Muscle layer of duodenum (tissue), 2 donors: ENCODE results near the gene MTA3.

Source experiments
- H3K27ac ChIP-seq: one replicate; pipeline ENCODE4 v1.7.0; 2013; ENCODE audit warnings: mild to moderate bottlenecking, low read length
- H3K27me3 ChIP-seq: one replicate; pipeline ENCODE4 v1.7.0; 2013; ENCODE audit warnings: low read depth, mild to moderate bottlenecking, control low read depth, low read length
- H3K36me3 ChIP-seq, 2 donors: one replicate each; pipeline ENCODE4 v1.7.0; 2013; ENCODE audit warnings: low read length in 2 of 2, control low read depth in 1 of 2, mild to moderate bottlenecking in 1 of 2; ENCODE audit not compliant: insufficient read depth in 2 of 2, control insufficient read depth in 1 of 2
- H3K4me1 ChIP-seq, 2 donors: one replicate each; pipeline ENCODE4 v1.7.0; 2013; ENCODE audit warnings: low read length in 2 of 2, mild to moderate bottlenecking in 2 of 2, control low read depth in 1 of 2, moderate library complexity in 1 of 2; ENCODE audit not compliant: insufficient read depth in 2 of 2, control insufficient read depth in 1 of 2
- H3K4me3 ChIP-seq, 2 donors: one replicate each; pipeline ENCODE4 v1.7.0; 2013; ENCODE audit warnings: low read length in 2 of 2, low read depth in 1 of 2, mild to moderate bottlenecking in 1 of 2
- H3K9me3 ChIP-seq, 2 donors: one replicate each; pipeline ENCODE4 v1.7.0; 2013; ENCODE audit warnings: low read length in 2 of 2, control low read depth in 1 of 2, mild to moderate bottlenecking in 1 of 2; ENCODE audit not compliant: control insufficient read depth in 1 of 2
- donor health status: healthy.

Gene MTA3

GRCh38 chr2:42673989-42674579 is 105.7 kb downstream of the MTA3 start:
- no peaks in the 10 kb centered on the region for H3K9me3 ChIP-seq
- no peaks in the 10 kb centered on the region for H3K36me3 ChIP-seq
- peaks cover 0 to 4% of the 10 kb centered on the region in 2 donors for H3K4me1 ChIP-seq
- H3K4me3 ChIP-seq, result no peak overlapping the region
- H3K27me3 ChIP-seq, result no peaks in the 10 kb centered on the region
- H3K27ac ChIP-seq, result no peak overlapping the region

DNA sequence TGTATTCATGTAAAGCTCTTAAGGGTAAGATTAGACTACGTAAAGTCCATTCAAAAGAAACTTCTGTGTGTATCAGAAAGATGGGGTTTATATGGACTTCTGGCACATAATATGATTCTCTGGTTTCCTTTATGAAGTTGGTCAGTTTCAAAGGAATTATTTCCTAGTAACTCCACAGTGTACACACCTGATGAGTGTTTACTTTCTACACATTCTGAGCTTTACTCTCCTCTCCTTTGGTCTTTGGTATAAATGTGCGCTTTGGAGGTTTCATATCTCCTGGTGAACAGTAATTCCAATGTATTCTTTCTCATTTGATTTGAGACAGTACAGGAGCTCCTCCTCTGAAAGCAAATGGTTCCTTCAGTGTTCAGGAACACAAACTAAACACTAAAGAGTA is 107.4 kb downstream of the MTA3 start:
- Histone ChIP-seq H3K27ac (no peak overlapping the region), H3K9me3 (no peaks in the 10 kb centered on the region), H3K4me3 (no peak overlapping the region), H3K27me3 (no peaks in the 10 kb centered on the region), H3K36me3 (no peaks in the 10 kb centered on the region), H3K4me1 (peaks cover 0 to 4% of the 10 kb centered on the region in 2 donors)

DNA sequence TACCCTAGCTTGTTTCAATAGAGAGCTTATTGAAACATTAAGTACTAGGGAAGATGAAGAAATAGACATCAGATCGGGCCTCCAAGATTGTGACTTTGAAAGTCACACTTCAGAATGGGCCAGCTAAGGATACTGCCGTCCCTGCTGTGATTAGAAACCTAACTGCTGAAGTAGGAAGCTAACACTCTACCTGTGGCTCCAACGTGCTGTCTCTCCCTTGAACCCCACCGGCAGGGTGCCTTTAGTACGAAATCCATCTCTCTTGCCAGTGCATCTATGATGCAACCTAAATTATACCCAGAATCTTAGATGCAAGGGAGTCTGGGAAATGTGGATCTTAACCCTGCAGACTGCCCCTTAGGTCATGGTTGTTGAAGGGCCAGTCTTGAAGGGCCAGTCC is 116.9 kb downstream of the MTA3 start:
- Histone ChIP-seq H3K36me3 (peaks cover 0 to 6% of the 10 kb centered on the region in 2 donors), H3K27me3 (no peaks in the 10 kb centered on the region), H3K27ac (no peak overlapping the region), H3K4me1 (no peaks in the 10 kb centered on the region), H3K4me3 (no peak overlapping the region), H3K9me3 (no peaks in the 10 kb centered on the region)

DNA sequence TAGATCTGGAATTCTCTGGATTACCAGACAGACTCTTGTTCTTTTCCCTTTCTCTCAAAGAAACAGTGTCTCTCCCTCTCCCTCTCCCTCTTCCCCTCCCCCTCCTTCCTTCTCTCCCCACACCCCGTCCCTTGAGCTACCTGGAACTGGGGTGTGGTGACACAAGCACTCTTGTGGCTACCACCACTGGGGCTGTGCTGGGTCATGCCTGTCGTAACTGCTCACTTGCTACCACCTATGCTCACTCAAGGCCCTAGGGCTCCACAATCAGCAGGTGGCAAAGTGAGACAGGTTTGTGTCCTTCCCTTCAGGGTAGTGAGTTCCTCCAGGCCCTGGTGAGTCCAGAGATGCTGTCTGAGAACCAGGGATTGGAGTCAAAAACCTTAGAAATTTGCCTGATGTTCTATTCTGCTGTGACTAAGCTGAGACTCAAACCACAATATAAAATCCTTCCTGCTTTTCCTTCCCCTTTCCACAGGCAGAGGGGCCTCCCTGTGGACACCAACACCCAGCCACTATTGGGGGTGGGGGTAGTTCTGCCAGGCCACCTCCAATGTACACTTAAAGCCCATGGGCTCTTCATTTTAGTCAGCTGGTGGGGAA is 124.7 kb downstream of the MTA3 start:
- H3K4me1 ChIP-seq, result no peaks in the 10 kb centered on the region
- H3K9me3 ChIP-seq, result no peaks in the 10 kb centered on the region
- H3K27ac ChIP-seq, result no peak overlapping the region
- peaks cover 0 to 3% of the 10 kb centered on the region in 2 donors for H3K36me3 ChIP-seq
- no peak overlapping the region for H3K4me3 ChIP-seq
- no peaks in the 10 kb centered on the region for H3K27me3 ChIP-seq

DNA sequence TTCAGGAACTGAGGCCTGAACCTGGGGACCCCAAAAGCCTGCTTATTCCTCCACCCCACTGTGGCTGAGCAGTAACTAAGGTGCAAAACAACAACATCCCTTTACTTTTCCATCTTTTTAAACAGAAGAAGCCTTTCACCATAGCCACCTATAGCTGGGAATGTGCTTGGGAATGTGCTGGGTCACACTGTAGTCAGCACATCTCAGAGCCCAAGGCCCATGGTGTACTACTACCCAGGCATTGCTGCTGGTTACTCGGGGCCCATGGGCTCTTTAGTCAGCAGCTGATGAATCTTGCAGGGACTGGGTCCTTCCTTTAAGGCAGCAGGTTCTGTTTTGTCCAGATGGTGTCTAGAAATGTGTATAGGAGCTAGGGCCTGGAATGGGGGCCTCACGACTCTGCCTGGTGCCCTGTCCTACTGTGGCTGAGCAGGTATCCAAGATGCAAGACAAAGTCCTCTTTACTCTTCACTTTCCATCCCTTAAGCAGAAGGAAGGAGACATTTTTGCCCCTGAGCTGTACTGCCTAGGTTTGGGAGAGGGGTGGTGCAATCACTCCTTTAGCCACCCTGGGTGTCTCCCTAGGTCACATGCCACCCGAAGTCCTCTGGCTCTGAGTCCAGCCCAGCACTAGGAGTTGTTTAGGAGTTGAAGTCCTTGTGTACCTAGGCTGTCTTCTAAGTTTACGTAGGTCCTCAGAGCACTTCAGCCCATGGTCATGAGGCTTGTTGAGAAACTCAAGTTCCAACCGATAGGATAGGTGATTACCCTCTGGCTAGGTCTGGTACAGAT is 125.5 kb downstream of the MTA3 start:
- no peak overlapping the region for H3K4me3 ChIP-seq
- no peaks in the 10 kb centered on the region for H3K9me3 ChIP-seq
- H3K4me1 ChIP-seq, result no peaks in the 10 kb centered on the region
- H3K27me3 ChIP-seq, result no peaks in the 10 kb centered on the region
- H3K36me3 ChIP-seq, result peaks cover 0 to 3% of the 10 kb centered on the region in 2 donors
- H3K27ac ChIP-seq, result no peak overlapping the region

DNA sequence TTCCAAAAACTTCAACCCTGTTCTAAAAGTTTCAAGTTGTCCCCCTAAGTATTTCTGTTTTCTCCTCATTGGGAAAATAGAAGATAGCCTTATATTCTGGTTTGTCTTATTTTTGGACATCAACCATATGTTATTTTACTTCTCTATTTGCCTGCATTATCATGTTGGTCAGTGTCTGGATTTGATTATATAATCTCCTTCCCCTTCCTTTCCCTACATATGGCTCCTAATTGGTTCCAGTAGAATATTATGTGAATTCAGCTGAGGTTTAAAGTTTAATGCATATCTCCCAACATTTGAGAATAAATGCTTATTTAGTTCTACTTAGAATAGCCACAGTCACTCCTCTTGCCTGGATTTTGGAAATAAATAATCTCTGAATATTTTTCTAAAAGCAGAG is 128.6 kb downstream of the MTA3 start:
- H3K4me1 ChIP-seq, result no peaks in the 10 kb centered on the region
- H3K4me3 ChIP-seq, result no peak overlapping the region
- H3K9me3 ChIP-seq, result no peaks in the 10 kb centered on the region
- peaks cover 0 to 3% of the 10 kb centered on the region in 2 donors for H3K36me3 ChIP-seq
- H3K27me3 ChIP-seq, result no peaks in the 10 kb centered on the region
- no peak overlapping the region for H3K27ac ChIP-seq

DNA sequence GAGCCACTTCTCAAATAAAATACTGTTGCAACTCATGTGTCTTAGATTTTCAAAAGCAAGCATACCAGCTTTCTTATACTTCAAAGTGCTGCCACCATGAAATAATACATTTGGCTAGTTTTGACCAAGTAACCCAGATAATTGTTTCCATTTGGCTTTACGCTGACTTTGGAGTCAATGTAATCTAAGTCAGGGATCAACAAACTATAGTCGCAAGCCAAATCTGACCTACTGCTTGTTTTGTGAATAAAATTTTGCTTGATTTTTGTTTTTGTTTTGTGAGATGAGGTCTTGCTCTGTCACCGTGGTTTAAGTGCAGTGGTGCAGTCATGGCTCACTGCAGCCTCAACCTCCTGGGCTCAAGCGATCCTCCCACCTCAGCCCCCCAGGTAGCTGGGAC is 130.5 kb downstream of the MTA3 start:
- Histone ChIP-seq H3K9me3 (no peaks in the 10 kb centered on the region), H3K36me3 (peaks cover 0 to 3% of the 10 kb centered on the region in 2 donors), H3K27ac (no peak overlapping the region), H3K4me3 (no peak overlapping the region), H3K27me3 (no peaks in the 10 kb centered on the region), H3K4me1 (no peaks in the 10 kb centered on the region)

- no peaks in the 10 kb centered on the region for H3K9me3 ChIP-seq
- H3K4me3 ChIP-seq, result no peak overlapping the region
- H3K4me1 ChIP-seq, result no peaks in the 10 kb centered on the region
- H3K27me3 ChIP-seq, result no peaks in the 10 kb centered on the region
- no peak overlapping the region for H3K27ac ChIP-seq
- peaks cover 13 to 18% of the 10 kb centered on the region in 2 donors for H3K36me3 ChIP-seq
Observed at GRCh38 chr2:42706836-42707235, 138.4 kb downstream of the MTA3 start.

GRCh38 chr2:42708179-42708578 is 139.7 kb downstream of the MTA3 start:
- no peaks in the 10 kb centered on the region for H3K9me3 ChIP-seq
- H3K4me3 ChIP-seq, result no peak overlapping the region
- H3K4me1 ChIP-seq, result no peaks in the 10 kb centered on the region
- H3K36me3 ChIP-seq, result peaks cover 13 to 18% of the 10 kb centered on the region in 2 donors
- no peak overlapping the region for H3K27ac ChIP-seq
- no peaks in the 10 kb centered on the region for H3K27me3 ChIP-seq

DNA sequence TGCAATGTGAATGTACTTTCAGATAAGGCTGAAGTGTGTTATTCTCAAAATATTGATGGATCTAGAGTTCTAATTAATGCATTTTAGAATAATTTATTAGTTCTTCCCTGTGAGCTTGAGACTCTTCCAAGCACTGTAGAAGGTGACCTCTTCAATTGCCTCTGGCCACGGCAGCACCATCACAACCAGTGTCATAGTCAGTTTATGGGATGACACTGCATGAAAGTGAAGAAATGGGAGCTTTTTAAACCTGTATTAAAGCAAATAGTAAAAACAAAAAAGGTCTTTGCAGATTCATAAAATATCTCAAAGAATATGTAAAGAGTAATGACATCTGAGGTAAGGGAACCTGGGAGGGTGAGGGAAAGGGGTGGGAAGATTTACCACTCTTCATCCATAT is 143.5 kb downstream of the MTA3 start:
- no peak overlapping the region for H3K27ac ChIP-seq
- H3K36me3 ChIP-seq, result peaks cover 9 to 11% of the 10 kb centered on the region in 2 donors
- no peaks in the 10 kb centered on the region for H3K27me3 ChIP-seq
- no peak overlapping the region for H3K4me3 ChIP-seq
- no peaks in the 10 kb centered on the region for H3K4me1 ChIP-seq
- H3K9me3 ChIP-seq, result no peaks in the 10 kb centered on the region

- no peaks in the 10 kb centered on the region for H3K9me3 ChIP-seq
- H3K27me3 ChIP-seq, result no peaks in the 10 kb centered on the region
- H3K4me1 ChIP-seq, result no peaks in the 10 kb centered on the region
- no peak overlapping the region for H3K4me3 ChIP-seq
- H3K27ac ChIP-seq, result no peak overlapping the region
- peaks cover 5 to 11% of the 10 kb centered on the region in 2 donors for H3K36me3 ChIP-seq
Observed at GRCh38 chr2:42712934-42713333, 144.5 kb downstream of the MTA3 start.
